ENCODE data around the gene DDX28. TPM values are rescaled to one million over a fixed set of nuclear protein-coding genes. Genes with fewer than 3 reads are reported as not detected.

Gene DDX28
- total and polyA plus RNA-seq, 2 experiments from 2014 or later, result 12.2 to 23.8 TPM

GRCh38 chr16:67979955-67980678 lies 42.9 kb downstream of the DDX28 start, which contains the start of gene DPEP3:
DPEP3 (minus strand) TSS chr16:67980499; CDS start chr16:67980380, 119 bp downstream.
- H3K79me2 ChIP-seq (replicated peaks; ENCODE audit: insufficient read depth), result no peaks in the 10 kb centered on the region
- ATAC-seq (peak; percentile 87), DNase-seq (ENCODE audit: low spot score) (peak; percentile 88)
- no peaks in the 10 kb centered on the region for H3K36me3 ChIP-seq (ENCODE audit: insufficient read depth)
- no peaks in the 10 kb centered on the region for H3K4me1 ChIP-seq (ENCODE audit: insufficient read depth)
- peak within 1 kb of the TSS; percentile 47 for H3K4me3 ChIP-seq
- H3K4me2 ChIP-seq, result peak within 1 kb of the TSS; percentile 70
- H2AFZ ChIP-seq, result peak within 1 kb of the TSS; percentile 99
- H3K27me3 Mint-ChIP-seq (ENCODE audit: insufficient read depth, low read depth, poor library complexity), result peaks cover 18% of the 10 kb centered on the region
- no peak within 1 kb of the TSS for H3K4me3 Mint-ChIP-seq
- H3K4me1 Mint-ChIP-seq, result peaks cover 8% of the 10 kb centered on the region; the same call in 2 of the 3 replicates
- no peaks in the 10 kb centered on the region for H3F3A ChIP-seq (replicated peaks; ENCODE audit: low read depth)
- H3K9me3 Mint-ChIP-seq, result peaks cover 8% of the 10 kb centered on the region
- no peak within 1 kb of the TSS for H3K27ac ChIP-seq (ENCODE audit: low read depth)
- no peaks in the 10 kb centered on the region for H3K9me2 ChIP-seq (ENCODE audit: insufficient read depth)
- H4K20me1 ChIP-seq (replicated peaks; ENCODE audit: insufficient read depth), result no peaks in the 10 kb centered on the region
- H3K36me3 Mint-ChIP-seq (ENCODE audit: low read depth), result no peaks in the 10 kb centered on the region
- peak; percentile 69 for TF ChIP-seq CREB1 (CRISPR knock-in tag; IDR thresholded peaks at IDR 0.05; ENCODE audit: low read depth)
- TF ChIP-seq ZNF331 (CRISPR knock-in tag; IDR thresholded peaks at IDR 0.05; ENCODE audit: low read depth), result no peak
- TF ChIP-seq CTCF (conservative IDR thresholded peaks at IDR 0.05; ENCODE audit: low read depth in 2 of 2), result peak; percentile 79 to 99
- no peak for TF ChIP-seq NANOG (IDR thresholded peaks at IDR 0.05; ENCODE audit: borderline replicate concordance)
- no peak for TF ChIP-seq REST (IDR thresholded peaks at IDR 0.05; ENCODE audit: unreplicated experiment)
- TF ChIP-seq ZNF114 (CRISPR knock-in tag; IDR thresholded peaks at IDR 0.05), result no peak
- no peak for TF ChIP-seq EZH2phosphoT487 (IDR thresholded peaks at IDR 0.05; ENCODE audit: unreplicated experiment)
- no peak for TF ChIP-seq JUNB (IDR thresholded peaks at IDR 0.05; ENCODE audit: unreplicated experiment)
- TF ChIP-seq EZH2 (IDR thresholded peaks at IDR 0.05; ENCODE audit: low read depth, unreplicated experiment), result no peak
- no peaks in the 10 kb centered on the region for H3K27me3 ChIP-seq (ENCODE audit: insufficient read depth)
- H3K27ac Mint-ChIP-seq, result no peak within 1 kb of the TSS

Measured in GM23338 (cell line).